RWPE1 (cell line): ENCODE measurements around the gene UFC1.

Experiments
- CTCF ChIA-PET: fragments of 350-600 bp; sonication (Branson Sonifier 250); formaldehyde crosslinking; extraction: SDS; loops from one replicate; lab custom pipeline; 2021; lab: Yijun Ruan, JAX
- POLR2A ChIA-PET: fragments of 400-600 bp; formaldehyde crosslinking; extraction: SDS; loops from one replicate; lab custom pipeline; 2020; ENCODE audit warnings: antibody characterized with exemption; ENCODE audit not compliant: low non-redundant PET; lab: Yijun Ruan, JAX
- DNase-seq: peaks from one replicate; pipeline ENCODE4 v3.0.0; 2012; ENCODE audit warnings: low spot score
- H3K27ac ChIP-seq: fragments of 450-650 bp; 2 replicates; pipeline ENCODE4 v1.5.1; 2017
- TF ChIP-seq, protein P1 (sequence below): fragments of 450-650 bp; conservative IDR thresholded peaks from 2 replicates; pipeline ENCODE4 v1.5.1; 2017; ENCODE audit warnings: low read depth, mild to moderate bottlenecking

Gene UFC1

DNA sequence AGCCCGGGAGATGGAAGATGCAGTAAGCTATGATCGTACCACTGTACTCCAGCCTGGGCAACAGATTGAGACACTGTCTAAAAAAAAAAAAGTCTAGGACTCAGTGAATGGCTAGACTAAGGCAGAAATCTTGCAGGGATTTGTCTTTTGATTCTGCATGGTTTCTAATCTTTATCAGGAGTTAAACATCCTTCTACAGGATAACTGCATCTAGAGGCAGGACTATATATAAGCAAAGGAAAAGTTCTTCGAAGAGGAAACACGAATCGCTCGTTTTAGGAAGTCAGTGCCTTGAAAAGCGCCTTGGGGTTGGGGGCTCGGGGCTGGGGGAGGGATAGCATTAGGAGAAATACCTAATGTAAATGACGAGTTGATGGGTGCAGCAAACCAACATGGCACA is 602 bp upstream of the UFC1 start:
- no peak for DNase-seq
- H3K27ac ChIP-seq, result no peak overlapping the region
- ChIA-PET POLR2A (interaction anchor here (0.5 to 2.0 kb wide), 3 partner anchors 13 to 27 kb away, joined by 3 to 6 read pairs (median 4); partner anchors contain the start of gene PPOX), CTCF (interaction anchor here (0.6 kb wide), 2 partner anchors 19 to 170 kb away, joined by 3 to 4 read pairs; no protein-coding TSS in a partner anchor)
- TF ChIP-seq, protein P1, sequence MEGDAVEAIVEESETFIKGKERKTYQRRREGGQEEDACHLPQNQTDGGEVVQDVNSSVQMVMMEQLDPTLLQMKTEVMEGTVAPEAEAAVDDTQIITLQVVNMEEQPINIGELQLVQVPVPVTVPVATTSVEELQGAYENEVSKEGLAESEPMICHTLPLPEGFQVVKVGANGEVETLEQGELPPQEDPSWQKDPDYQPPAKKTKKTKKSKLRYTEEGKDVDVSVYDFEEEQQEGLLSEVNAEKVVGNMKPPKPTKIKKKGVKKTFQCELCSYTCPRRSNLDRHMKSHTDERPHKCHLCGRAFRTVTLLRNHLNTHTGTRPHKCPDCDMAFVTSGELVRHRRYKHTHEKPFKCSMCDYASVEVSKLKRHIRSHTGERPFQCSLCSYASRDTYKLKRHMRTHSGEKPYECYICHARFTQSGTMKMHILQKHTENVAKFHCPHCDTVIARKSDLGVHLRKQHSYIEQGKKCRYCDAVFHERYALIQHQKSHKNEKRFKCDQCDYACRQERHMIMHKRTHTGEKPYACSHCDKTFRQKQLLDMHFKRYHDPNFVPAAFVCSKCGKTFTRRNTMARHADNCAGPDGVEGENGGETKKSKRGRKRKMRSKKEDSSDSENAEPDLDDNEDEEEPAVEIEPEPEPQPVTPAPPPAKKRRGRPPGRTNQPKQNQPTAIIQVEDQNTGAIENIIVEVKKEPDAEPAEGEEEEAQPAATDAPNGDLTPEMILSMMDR, result no peak

DNA sequence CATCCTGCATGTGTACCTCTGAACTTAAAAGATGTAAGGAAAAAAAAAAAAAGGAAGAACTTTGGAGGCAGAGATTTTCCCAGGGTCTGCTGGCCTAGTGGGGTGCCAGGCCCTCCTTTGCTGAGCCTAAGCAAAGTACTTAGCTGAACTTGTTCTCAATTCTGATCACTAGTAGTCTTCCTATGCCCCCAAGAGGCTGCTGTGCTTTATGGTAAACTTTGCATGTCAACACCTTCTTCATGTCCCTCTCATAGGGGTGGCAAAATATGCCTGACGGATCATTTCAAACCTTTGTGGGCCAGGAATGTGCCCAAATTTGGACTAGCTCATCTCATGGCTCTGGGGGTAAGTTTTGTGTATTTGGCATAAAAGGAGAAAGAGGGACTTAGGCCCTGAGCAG is 4.1 kb downstream of the UFC1 start:
- ChIA-PET POLR2A (no interaction called here), CTCF (interaction anchor here (0.6 to 0.7 kb wide), 2 partner anchors 19 to 127 kb away, joined by 3 read pairs; partner anchors contain the start of gene B4GALT3)
- H3K27ac ChIP-seq, result no peak overlapping the region
- no peak for DNase-seq
- TF ChIP-seq, protein P1, result no peak

DNA sequence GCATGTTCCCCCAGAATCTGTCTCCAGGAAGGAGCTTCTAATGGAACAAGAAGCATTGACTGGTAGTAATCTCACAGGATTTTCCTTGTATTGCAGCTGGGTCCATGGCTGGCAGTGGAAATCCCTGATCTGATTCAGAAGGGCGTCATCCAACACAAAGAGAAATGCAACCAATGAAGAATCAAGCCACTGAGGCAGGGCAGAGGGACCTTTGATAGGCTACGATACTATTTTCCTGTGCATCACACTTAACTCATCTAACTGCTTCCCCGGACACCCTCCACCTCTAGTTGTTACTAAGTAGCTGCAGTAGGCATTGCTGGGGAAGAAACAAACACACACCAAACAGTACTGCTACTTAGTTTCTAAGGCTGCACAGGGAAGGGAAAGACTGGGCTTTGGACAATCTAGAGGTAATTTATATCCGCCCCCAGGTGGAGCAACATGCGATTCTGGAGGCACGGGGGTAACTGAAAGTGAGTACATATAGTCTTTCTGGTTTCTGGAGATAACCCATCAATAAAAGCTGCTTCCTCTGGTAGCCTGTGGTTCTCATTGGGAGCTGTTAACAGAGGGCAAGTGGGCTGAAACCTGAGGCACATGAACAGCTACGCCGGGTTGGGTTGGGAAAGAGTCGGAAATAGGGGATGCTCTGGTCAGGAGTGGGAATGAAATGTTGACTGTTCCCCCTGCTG is 4.7 kb downstream of the UFC1 start:
- ChIA-PET CTCF (interaction anchor here (0.7 kb wide), 1 partner anchor 19 kb away, joined by 3 read pairs; the partner anchor contains the start of gene B4GALT3), POLR2A (interaction anchor here (0.6 kb wide), 1 partner anchor 91 kb away, joined by 4 read pairs; no protein-coding TSS in a partner anchor)
- peak overlapping the region; percentile 79 for H3K27ac ChIP-seq
- no peak for DNase-seq
- TF ChIP-seq, protein P1, result no peak

DNA sequence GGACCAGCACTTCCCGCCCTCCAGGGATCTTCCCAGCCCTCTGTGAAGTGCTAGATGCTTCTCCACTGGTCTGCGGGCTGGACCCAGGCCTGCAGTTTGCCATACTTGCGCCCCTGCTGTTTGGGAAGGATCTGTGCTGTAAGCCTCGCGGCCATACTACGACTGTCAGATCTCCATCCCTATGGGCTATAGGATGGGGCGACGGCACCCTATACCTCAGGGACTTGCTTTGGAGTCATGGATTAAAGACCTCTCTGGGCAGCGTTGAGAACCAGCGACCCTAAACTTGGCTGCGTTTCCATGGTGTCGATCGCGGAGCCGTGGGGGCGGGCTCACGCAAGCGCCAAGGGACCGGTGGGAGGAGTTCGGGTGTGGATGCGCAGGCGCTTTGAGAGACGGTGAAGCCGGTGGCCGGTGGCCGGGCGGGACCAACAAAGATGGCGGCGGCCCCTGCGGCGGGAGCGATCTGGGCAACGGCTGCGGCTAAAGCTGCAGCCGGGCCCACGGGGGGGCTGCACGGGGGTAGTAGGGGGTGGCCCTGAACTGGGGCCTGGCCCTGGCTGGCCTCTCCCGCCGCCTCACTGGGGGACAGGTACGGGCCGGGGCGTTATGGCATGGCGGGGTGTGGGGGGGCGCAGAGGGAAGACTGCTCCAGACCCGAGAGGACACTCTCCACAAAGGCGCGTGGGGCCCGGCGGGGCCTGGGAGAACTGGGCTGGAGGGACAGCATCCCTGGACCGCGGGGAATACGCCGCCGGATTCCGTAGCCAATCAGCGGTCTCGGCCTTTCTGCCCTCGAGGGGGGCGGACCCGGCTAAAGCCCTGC is 5.5 kb downstream of the UFC1 start, which contains the start of gene USP21:
Gene USP21, plus strand, starts transcription at position 414 of the 826 bp plus-strand sequence. CDS start 1,141 bp downstream, outside the sequence.
- H3K27ac ChIP-seq, result peak within 1 kb of the TSS; percentile 79
- ChIA-PET CTCF (no interaction called here), POLR2A (interaction anchor here (0.6 kb wide), 1 partner anchor 90 kb away, joined by 4 read pairs; no protein-coding TSS in a partner anchor)
- peak; percentile 96 for DNase-seq
- TF ChIP-seq, protein P1, result peak; percentile 43

DNA sequence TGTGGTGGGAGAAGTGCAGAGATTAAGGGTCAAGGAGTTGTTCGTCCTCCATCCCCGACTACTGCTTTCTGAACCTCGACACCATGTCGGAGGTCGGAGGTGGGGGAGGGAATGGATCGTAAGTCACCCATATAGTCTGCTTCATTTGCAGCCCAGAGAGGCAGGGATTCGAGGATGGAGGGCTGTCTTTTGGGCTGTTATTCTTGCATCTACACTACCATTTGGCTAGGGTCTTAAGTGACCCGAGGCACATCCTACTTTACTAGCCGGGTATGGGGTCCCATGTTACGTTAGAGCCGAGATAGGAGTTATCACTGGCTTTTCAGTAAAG is 6.1 kb downstream of the UFC1 start:
- CTCF ChIA-PET, result no interaction called here
- POLR2A ChIA-PET, result no interaction called here
- H3K27ac ChIP-seq, result peak overlapping the region; percentile 79
- TF ChIP-seq, protein P1, result no peak
- DNase-seq, result no peak

DNA sequence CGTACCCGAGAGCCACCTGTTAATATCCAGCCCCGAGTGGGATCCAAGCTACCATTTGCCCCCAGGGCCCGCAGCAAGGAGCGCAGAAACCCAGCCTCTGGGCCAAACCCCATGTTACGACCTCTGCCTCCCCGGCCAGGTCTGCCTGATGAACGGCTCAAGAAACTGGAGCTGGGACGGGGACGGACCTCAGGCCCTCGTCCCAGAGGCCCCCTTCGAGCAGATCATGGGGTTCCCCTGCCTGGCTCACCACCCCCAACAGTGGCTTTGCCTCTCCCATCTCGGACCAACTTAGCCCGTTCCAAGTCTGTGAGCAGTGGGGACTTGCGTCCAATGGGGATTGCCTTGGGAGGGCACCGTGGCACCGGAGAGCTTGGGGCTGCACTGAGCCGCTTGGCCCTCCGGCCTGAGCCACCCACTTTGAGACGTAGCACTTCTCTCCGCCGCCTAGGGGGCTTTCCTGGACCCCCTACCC is 6.9 kb downstream of the UFC1 start:
- CTCF ChIA-PET, result no interaction called here
- POLR2A ChIA-PET, result no interaction called here
- peak overlapping the region; percentile 12; the same call in 1 of the 2 replicates for H3K27ac ChIP-seq
- no peak for DNase-seq
- TF ChIP-seq, protein P1, result no peak
